Mammary epithelial cell (primary cell): ENCODE measurements around the gene CAMK2D.

Experiments
- CTCF ChIP-seq, 2 donors: IDR thresholded peaks in 1 of 2; conservative IDR thresholded peaks in 1 of 2; 2 replicates each; pipeline ENCODE4 v1.5.1; 2011 to 2012; ENCODE audit warnings: inconsistent platforms in 2 of 2, low read length in 2 of 2, mild to moderate bottlenecking in 2 of 2, control low read depth in 1 of 2, low read depth in 1 of 2; ENCODE audit not compliant: insufficient read depth in 1 of 2; ENCODE audit errors: extremely low read depth in 1 of 2
- EZH2 ChIP-seq: IDR thresholded peaks from 2 replicates; pipeline ENCODE4 v1.6.1; 2012; ENCODE audit warnings: low read length, inconsistent platforms, borderline replicate concordance

GRCh38 chr4:113769744-113770143 lies 8.2 kb upstream of the CAMK2D start:
- TF ChIP-seq CTCF (conservative IDR thresholded peaks at IDR 0.05 in 1 of 2, IDR thresholded peaks at IDR 0.05 in 1 of 2; ENCODE audit: extremely low read depth in 1 of 2, insufficient read depth in 1 of 2, low read depth in 1 of 2, low read length in 2 of 2) (no peak), EZH2 (no peak)
